ENCODE measurements around the gene PXYLP1. TPM values are rescaled to one million over a fixed set of nuclear protein-coding genes. Genes with fewer than 3 reads are reported as not detected.

Gene PXYLP1
- total and polyA plus RNA-seq, 10 of the 15 experiments (the other 5 are each of a cell fraction or from before 2014, with no cell fraction given) = 0.06 to 1.7 (median 0.35) TPM

GRCh38 chr3:141191097-141191749 is 40.4 kb upstream of the PXYLP1 start:
- POLR2A ChIA-PET = no interaction called here
- intact Hi-C loops (cut with micrococcal nuclease; ENCODE audit: unreplicated experiment) = loop anchor here (5.0 kb wide), 1 partner anchor 84 kb away; no protein-coding TSS in a partner anchor
- TF ChIP-seq LARP7 (IDR thresholded peaks at IDR 0.05) = no peak
- TF ChIP-seq PBX3 (IDR thresholded peaks at IDR 0.05; ENCODE audit: insufficient replicate concordance, low read depth, low read length) = no peak
- no peak for TF ChIP-seq PML (IDR thresholded peaks at IDR 0.05; ENCODE audit: low read length)
- TF ChIP-seq SMARCA5 (IDR thresholded peaks at IDR 0.05) = no peak
- no peak for TF ChIP-seq ZBTB40 (IDR thresholded peaks at IDR 0.05; ENCODE audit: borderline replicate concordance)
- no peak for TF ChIP-seq CREB1 (IDR thresholded peaks at IDR 0.05; ENCODE audit: low read depth)
- TF ChIP-seq SIN3A (IDR thresholded peaks at IDR 0.05; ENCODE audit: low read depth, low read length) = no peak
- no peak for TF ChIP-seq ZSCAN29 (IDR thresholded peaks at IDR 0.05)
- no peak for TF ChIP-seq SKIL (IDR thresholded peaks at IDR 0.05; ENCODE audit: low read depth, poor library complexity, severe bottlenecking)
- TF ChIP-seq NR2C2 (IDR thresholded peaks at IDR 0.05; ENCODE audit: borderline replicate concordance, control insufficient read depth, insufficient read length, low read depth) = no peak
- no peak for TF ChIP-seq ZBTB33 (IDR thresholded peaks at IDR 0.05)
- no peak for TF ChIP-seq RAD51 (IDR thresholded peaks at IDR 0.05)
- TF ChIP-seq WRNIP1 (IDR thresholded peaks at IDR 0.05; ENCODE audit: borderline replicate concordance, low read depth, low read length) = no peak
- no peak for TF ChIP-seq ESRRA (IDR thresholded peaks at IDR 0.05; ENCODE audit: low read length)
- no peak for TF ChIP-seq POLR2A (IDR thresholded peaks at IDR 0.05; ENCODE audit: low read depth, low read length)

More at GRCh38 chr3:141191097-141191749, 40.4 kb upstream of the PXYLP1 start:
- ChIA-PET RAD21 (ENCODE audit: unreplicated experiment) (interaction anchor here (0.9 to 1.2 kb wide), 4 partner anchors 134 to 191 kb away, joined by 3 to 12 read pairs (median 5); no protein-coding TSS in a partner anchor), SMC1A (ENCODE audit: uncharacterized antibody, unreplicated experiment) (interaction anchor here (0.7 to 1.8 kb wide), 6 partner anchors 143 to 296 kb away, joined by 3 to 5 read pairs (median 3); no protein-coding TSS in a partner anchor), CTCF (interaction anchor here (0.5 to 5.8 kb wide), 15 partner anchors 8 to 369 kb away, joined by 3 to 64 read pairs (median 4); no protein-coding TSS in a partner anchor)
- Histone ChIP-seq H3K9me3 (replicated peaks; ENCODE audit: control insufficient read depth, insufficient read depth, low read length) (no peaks in the 10 kb centered on the region), H3K4me1 (ENCODE audit: control insufficient read depth, insufficient read depth, low read length) (no peaks in the 10 kb centered on the region), H3K9ac (ENCODE audit: control insufficient read depth, insufficient read depth, low read length) (no peak overlapping the region), H3K79me2 (ENCODE audit: control insufficient read depth, insufficient read depth, low read length) (no peaks in the 10 kb centered on the region), H3K4me3 (no peak overlapping the region), H3K4me2 (ENCODE audit: control insufficient read depth, insufficient read depth) (no peak overlapping the region), H3K27ac (ENCODE audit: control insufficient read depth, insufficient read depth) (no peak overlapping the region), H2AFZ (ENCODE audit: control insufficient read depth, low read depth, low read length) (no peak overlapping the region), H4K20me1 (ENCODE audit: control insufficient read depth, insufficient read depth) (no peaks in the 10 kb centered on the region), H3K27me3 (replicated peaks in 1 of 2; ENCODE audit: control insufficient read depth in 2 of 2, insufficient read depth in 2 of 2, low read length in 1 of 2) (no peaks in the 10 kb centered on the region; a peak in 2 of 4 replicates), H3K36me3 (ENCODE audit: control insufficient read depth in 2 of 2, insufficient read depth in 2 of 2, low read length in 1 of 2) (no peaks in the 10 kb centered on the region)
- 11% methylated on average over 2 of the region's 2 CpGs for WGBS (ENCODE audit: insufficient coverage, insufficient replicate concordance, low lambda C conversion rate, missing lambda C conversion rate)
- BruUV-seq (replicated peaks) = no TSS peak
- in situ Hi-C loops (cut with MboI) = loop anchor here (5.0 kb wide), 2 partner anchors 189 to 294 kb away; no protein-coding TSS in a partner anchor
- no peak for ATAC-seq
- no peak for FAIRE-seq
- no peak for DNase-seq (ENCODE audit: low read depth, low spot score)

Measured in GM12878 (cell line).